Measurements from ENCODE around the gene DENND4C. TPM values are rescaled to one million over a fixed set of nuclear protein-coding genes. Genes with fewer than 3 reads are reported as not detected.

The DENND4C gene
- total RNA-seq, 1 donor, result 91.5 TPM

GRCh38 chr9:19420877-19421276 lies 190.4 kb downstream of the DENND4C start:
- H3K27me3 ChIP-seq (ENCODE audit: insufficient read depth, low read length), result no peaks in the 10 kb centered on the region
- H3K9me3 ChIP-seq (ENCODE audit: low read depth, low read length), result no peaks in the 10 kb centered on the region
- no peak overlapping the region for H3K4me3 ChIP-seq (ENCODE audit: low read length)
- no peaks in the 10 kb centered on the region for H3K4me1 ChIP-seq (ENCODE audit: insufficient read depth, low read length)

Other genes starting within 250 kb of the DENND4C start
- 0.10 TPM for gene SAXO1, start 197.5 kb upstream of the DENND4C start, total RNA-seq
- gene RRAGA, start 181.3 kb upstream of the DENND4C start, total RNA-seq, result 24.2 TPM
- gene HAUS6, start 127.8 kb upstream of the DENND4C start, total RNA-seq, result 23.5 TPM
- 91.4 TPM for gene PLIN2, start 103.2 kb upstream of the DENND4C start, total RNA-seq
- gene RPS6, start 149.5 kb downstream of the DENND4C start, total RNA-seq, result 2,384 TPM
- 4.2 TPM for gene ACER2, start 178.3 kb downstream of the DENND4C start, total RNA-seq

All from mononuclear cell (primary cell).